HepG2 (cell line): Measurements from ENCODE around the gene HERC6. TPM values are rescaled to one million over a fixed set of nuclear protein-coding genes. Genes with fewer than 3 reads are reported as not detected.
A peak's percentile ranks its signal among the peaks of the same experiment; 100 is the strongest.

Experiments
- AGO1 ChIP-seq: fragments of 200-400 bp; formaldehyde crosslinking; IDR thresholded peaks from 2 replicates; pipeline ENCODE4 v1.6.1; 2017; ENCODE audit warnings: mild to moderate bottlenecking, low read depth, low read length, moderate library complexity; ENCODE audit not compliant: poor library complexity, severe bottlenecking
- CBFB ChIP-seq: sonication (generic); formaldehyde crosslinking; IDR thresholded peaks from 2 replicates; pipeline ENCODE4 v1.4.0; 2020; ENCODE audit warnings: missing genetic modification reagents
- FIP1L1 ChIP-seq: fragments of 200-400 bp; formaldehyde crosslinking; IDR thresholded peaks from 2 replicates; pipeline ENCODE4 v1.6.1; 2018; ENCODE audit warnings: low read depth, mild to moderate bottlenecking, low read length, moderate library complexity, borderline replicate concordance; ENCODE audit not compliant: insufficient read depth
- KDM1A ChIP-seq: IDR thresholded peaks from 2 replicates; pipeline ENCODE4 v1.6.1; 2016; ENCODE audit warnings: missing compliant biosample characterization
- KDM5A ChIP-seq: fragments of 200-600 bp; sonication (generic); IDR thresholded peaks from 2 replicates; pipeline ENCODE4 v1.7.0; 2018; ENCODE audit warnings: antibody characterized with exemption, mild to moderate bottlenecking, low read length, borderline replicate concordance
- NKX3-1 ChIP-seq: sonication (generic); formaldehyde crosslinking; IDR thresholded peaks from 2 replicates; pipeline ENCODE4 v1.5.0; 2020; ENCODE audit warnings: missing genetic modification reagents
- NR2F2 ChIP-seq: IDR thresholded peaks from 2 replicates; pipeline ENCODE4 v1.6.1; 2012; ENCODE audit warnings: low read depth, inconsistent platforms, borderline replicate concordance
- RARA ChIP-seq: IDR thresholded peaks from 2 replicates; pipeline ENCODE4 v1.6.1; 2016; ENCODE audit warnings: missing genetic modification reagents, missing compliant biosample characterization
- SIX4 ChIP-seq: sonication (generic); formaldehyde crosslinking; IDR thresholded peaks from 2 replicates; pipeline ENCODE4 v1.4.0; 2020; ENCODE audit warnings: missing genetic modification reagents
- SNRNP70 ChIP-seq: fragments of 200-400 bp; formaldehyde crosslinking; IDR thresholded peaks from 2 replicates; pipeline ENCODE4 v1.6.1; 2017; ENCODE audit warnings: mild to moderate bottlenecking, low read depth, low read length, moderate library complexity
- SP4 ChIP-seq: sonication (generic); formaldehyde crosslinking; IDR thresholded peaks from 2 replicates; pipeline ENCODE4 v1.8.1; 2023; ENCODE audit warnings: mild to moderate bottlenecking, missing genetic modification reagents
- ZFYVE20 ChIP-seq: sonication (generic); formaldehyde crosslinking; IDR thresholded peaks from 2 replicates; pipeline ENCODE4 v1.8.0; 2023; ENCODE audit warnings: low read depth, mild to moderate bottlenecking, moderate library complexity, missing genetic modification reagents, borderline replicate concordance
- ZNF180 ChIP-seq: sonication (generic); formaldehyde crosslinking; IDR thresholded peaks from 2 replicates; pipeline ENCODE4 v1.4.0; 2020; ENCODE audit warnings: low read depth, missing genetic modification reagents, borderline replicate concordance
- ZNF224 ChIP-seq: sonication (generic); formaldehyde crosslinking; IDR thresholded peaks from 2 replicates; pipeline ENCODE4 v1.5.0; 2020; ENCODE audit warnings: mild to moderate bottlenecking, missing genetic modification reagents
- ZNF761 ChIP-seq: sonication (generic); formaldehyde crosslinking; conservative IDR thresholded peaks from 2 replicates; pipeline ENCODE4 v1.4.0; 2020; ENCODE audit warnings: mild to moderate bottlenecking, missing genetic modification reagents
- ZNF839 ChIP-seq: sonication (generic); formaldehyde crosslinking; IDR thresholded peaks from 2 replicates; pipeline ENCODE4 v1.4.0; 2020; ENCODE audit warnings: missing genetic modification reagents, mild to moderate bottlenecking, borderline replicate concordance
- ZNF850 ChIP-seq: sonication (generic); formaldehyde crosslinking; conservative IDR thresholded peaks from 2 replicates; pipeline ENCODE4 v1.9.0; 2021; ENCODE audit warnings: mild to moderate bottlenecking, missing genetic modification reagents
- ZSCAN29 ChIP-seq: sonication (generic); formaldehyde crosslinking; conservative IDR thresholded peaks from 2 replicates; pipeline ENCODE4 v1.4.0; 2020; ENCODE audit warnings: mild to moderate bottlenecking, missing genetic modification reagents
- polyA plus RNA-seq, 8 experiments: library from polyadenylated mRNA; depleted of rRNA in 3 of 8; stranded (reverse) in 7 of 8; unstranded in 1 of 8; fragments of >200 nt; fragmentation: Illumina TruSeq in 4 of 8; extraction: Trizol in 4 of 8; gene quantifications; 2 replicates each; pipeline versions ENCODE4 v1.2.1 to v1.2.3, GENCODE V29; 2011 to 2016; ENCODE audit warnings: low read depth in 4 of 8, missing spikeins in 1 of 8, mixed read lengths in 1 of 8; ENCODE audit not compliant: insufficient read depth in 1 of 8
- total RNA-seq, 5 experiments: library from RNA; depleted of rRNA; stranded (reverse); fragments of >200 nt; fragmentation: Illumina TruSeq; extraction: Trizol; gene quantifications; 2 replicates each; pipeline ENCODE4 v1.2.3, GENCODE V29; 2016; ENCODE audit warnings: low read depth in 1 of 5
- TF ChIP-seq, protein P1 (sequence below): sonication (generic); formaldehyde crosslinking; IDR thresholded peaks from 2 replicates; pipeline ENCODE4 v1.5.1; 2020; ENCODE audit warnings: missing genetic modification reagents, mild to moderate bottlenecking, borderline replicate concordance
- TF ChIP-seq, protein P2 (sequence below): sonication (generic); formaldehyde crosslinking; IDR thresholded peaks from 2 replicates; pipeline ENCODE4 v1.4.0; 2020; ENCODE audit warnings: mild to moderate bottlenecking, missing genetic modification reagents
- TF ChIP-seq, protein P3 (sequence below): sonication (generic); formaldehyde crosslinking; IDR thresholded peaks from 2 replicates; pipeline ENCODE4 v1.5.0; 2020; ENCODE audit warnings: missing genetic modification reagents
- TF ChIP-seq, protein P4 (sequence below): sonication (generic); formaldehyde crosslinking; IDR thresholded peaks from 2 replicates; pipeline ENCODE4 v1.5.0; 2020; ENCODE audit warnings: missing genetic modification reagents
- TF ChIP-seq, protein P5 (sequence below): sonication (generic); formaldehyde crosslinking; IDR thresholded peaks from 2 replicates; pipeline ENCODE4 v1.5.0; 2020; ENCODE audit warnings: mild to moderate bottlenecking, missing genetic modification reagents

The HERC6 gene
- total and polyA plus RNA-seq, 2 of the 13 experiments (the other 11 are each of a cell fraction or from before 2014, with no cell fraction given): 0.50 to 2.0 TPM

DNA sequence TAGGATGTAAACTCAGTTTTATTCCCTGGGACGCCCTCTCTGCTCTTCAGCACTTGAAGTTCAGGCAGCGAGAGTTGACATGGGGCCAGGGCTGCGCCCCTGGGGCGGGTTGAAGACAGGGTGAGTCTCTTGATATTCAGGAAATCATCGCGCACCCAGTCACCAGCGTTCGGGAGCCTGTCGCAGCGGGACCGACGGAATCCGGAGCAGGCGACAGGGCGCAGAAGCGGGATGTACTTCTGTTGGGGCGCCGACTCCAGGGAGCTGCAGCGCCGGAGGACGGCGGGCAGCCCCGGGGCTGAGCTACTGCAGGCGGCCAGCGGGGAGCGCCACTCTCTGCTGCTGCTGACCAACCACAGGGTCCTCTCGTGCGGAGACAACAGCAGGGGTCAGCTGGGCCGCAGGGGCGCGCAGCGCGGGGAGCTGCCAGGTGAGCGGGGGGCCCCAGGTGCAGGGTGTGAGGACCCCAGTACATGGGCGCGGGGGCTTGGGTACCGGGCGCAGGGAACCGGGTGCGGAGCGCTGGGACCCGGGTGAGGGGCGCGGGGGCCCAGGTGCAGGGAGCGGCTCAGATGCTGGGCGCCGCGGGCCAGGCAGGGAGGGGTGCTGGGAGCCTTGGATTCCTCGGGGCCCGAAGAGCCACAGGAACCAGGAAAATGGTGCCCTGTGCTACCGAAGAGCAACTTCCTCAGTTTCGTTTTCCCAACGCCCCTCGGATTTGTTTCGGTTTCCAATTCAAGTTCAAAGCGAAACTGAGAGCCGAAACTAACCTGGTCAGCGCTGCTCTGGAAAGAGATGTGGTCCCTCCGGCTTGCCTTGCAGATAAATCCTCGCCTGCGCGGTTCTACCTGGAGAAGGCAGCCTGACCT lies at the start of gene HERC6 (continued):
- TF ChIP-seq ZNF850 (CRISPR knock-in tag) (no peak), SNRNP70 (no peak), ZNF839 (CRISPR knock-in tag) (peak; percentile 88; the same call in 1 of the 2 replicates), ZNF761 (no peak), ZNF180 (CRISPR knock-in tag) (no peak), KDM5A (no peak), ZNF224 (CRISPR knock-in tag) (peak; percentile 44; the same call in 1 of the 2 replicates), SIX4 (CRISPR knock-in tag) (no peak), SP4 (CRISPR knock-in tag) (no peak), NKX3-1 (CRISPR knock-in tag) (no peak), ZSCAN29 (CRISPR knock-in tag) (no peak), ZFYVE20 (CRISPR knock-in tag) (no peak), CBFB (CRISPR knock-in tag) (peak; percentile 74; the same call in 1 of the 2 replicates), FIP1L1 (no peak), KDM1A (CRISPR knock-in tag) (no peak), RARA (CRISPR knock-in tag) (no peak), NR2F2 (no peak), AGO1 (peak; percentile 27)
- TF ChIP-seq, protein P1, sequence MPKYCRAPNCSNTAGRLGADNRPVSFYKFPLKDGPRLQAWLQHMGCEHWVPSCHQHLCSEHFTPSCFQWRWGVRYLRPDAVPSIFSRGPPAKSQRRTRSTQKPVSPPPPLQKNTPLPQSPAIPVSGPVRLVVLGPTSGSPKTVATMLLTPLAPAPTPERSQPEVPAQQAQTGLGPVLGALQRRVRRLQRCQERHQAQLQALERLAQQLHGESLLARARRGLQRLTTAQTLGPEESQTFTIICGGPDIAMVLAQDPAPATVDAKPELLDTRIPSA: no peak
- TF ChIP-seq, protein P2, sequence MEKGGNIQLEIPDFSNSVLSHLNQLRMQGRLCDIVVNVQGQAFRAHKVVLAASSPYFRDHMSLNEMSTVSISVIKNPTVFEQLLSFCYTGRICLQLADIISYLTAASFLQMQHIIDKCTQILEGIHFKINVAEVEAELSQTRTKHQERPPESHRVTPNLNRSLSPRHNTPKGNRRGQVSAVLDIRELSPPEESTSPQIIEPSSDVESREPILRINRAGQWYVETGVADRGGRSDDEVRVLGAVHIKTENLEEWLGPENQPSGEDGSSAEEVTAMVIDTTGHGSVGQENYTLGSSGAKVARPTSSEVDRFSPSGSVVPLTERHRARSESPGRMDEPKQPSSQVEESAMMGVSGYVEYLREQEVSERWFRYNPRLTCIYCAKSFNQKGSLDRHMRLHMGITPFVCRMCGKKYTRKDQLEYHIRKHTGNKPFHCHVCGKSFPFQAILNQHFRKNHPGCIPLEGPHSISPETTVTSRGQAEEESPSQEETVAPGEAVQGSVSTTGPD (CRISPR knock-in tag): no peak
- TF ChIP-seq, protein P3, sequence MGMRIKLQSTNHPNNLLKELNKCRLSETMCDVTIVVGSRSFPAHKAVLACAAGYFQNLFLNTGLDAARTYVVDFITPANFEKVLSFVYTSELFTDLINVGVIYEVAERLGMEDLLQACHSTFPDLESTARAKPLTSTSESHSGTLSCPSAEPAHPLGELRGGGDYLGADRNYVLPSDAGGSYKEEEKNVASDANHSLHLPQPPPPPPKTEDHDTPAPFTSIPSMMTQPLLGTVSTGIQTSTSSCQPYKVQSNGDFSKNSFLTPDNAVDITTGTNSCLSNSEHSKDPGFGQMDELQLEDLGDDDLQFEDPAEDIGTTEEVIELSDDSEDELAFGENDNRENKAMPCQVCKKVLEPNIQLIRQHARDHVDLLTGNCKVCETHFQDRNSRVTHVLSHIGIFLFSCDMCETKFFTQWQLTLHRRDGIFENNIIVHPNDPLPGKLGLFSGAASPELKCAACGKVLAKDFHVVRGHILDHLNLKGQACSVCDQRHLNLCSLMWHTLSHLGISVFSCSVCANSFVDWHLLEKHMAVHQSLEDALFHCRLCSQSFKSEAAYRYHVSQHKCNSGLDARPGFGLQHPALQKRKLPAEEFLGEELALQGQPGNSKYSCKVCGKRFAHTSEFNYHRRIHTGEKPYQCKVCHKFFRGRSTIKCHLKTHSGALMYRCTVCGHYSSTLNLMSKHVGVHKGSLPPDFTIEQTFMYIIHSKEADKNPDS: no peak
- TF ChIP-seq, protein P4, sequence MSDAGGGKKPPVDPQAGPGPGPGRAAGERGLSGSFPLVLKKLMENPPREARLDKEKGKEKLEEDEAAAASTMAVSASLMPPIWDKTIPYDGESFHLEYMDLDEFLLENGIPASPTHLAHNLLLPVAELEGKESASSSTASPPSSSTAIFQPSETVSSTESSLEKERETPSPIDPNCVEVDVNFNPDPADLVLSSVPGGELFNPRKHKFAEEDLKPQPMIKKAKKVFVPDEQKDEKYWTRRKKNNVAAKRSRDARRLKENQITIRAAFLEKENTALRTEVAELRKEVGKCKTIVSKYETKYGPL (CRISPR knock-in tag): no peak
- TF ChIP-seq, protein P5, sequence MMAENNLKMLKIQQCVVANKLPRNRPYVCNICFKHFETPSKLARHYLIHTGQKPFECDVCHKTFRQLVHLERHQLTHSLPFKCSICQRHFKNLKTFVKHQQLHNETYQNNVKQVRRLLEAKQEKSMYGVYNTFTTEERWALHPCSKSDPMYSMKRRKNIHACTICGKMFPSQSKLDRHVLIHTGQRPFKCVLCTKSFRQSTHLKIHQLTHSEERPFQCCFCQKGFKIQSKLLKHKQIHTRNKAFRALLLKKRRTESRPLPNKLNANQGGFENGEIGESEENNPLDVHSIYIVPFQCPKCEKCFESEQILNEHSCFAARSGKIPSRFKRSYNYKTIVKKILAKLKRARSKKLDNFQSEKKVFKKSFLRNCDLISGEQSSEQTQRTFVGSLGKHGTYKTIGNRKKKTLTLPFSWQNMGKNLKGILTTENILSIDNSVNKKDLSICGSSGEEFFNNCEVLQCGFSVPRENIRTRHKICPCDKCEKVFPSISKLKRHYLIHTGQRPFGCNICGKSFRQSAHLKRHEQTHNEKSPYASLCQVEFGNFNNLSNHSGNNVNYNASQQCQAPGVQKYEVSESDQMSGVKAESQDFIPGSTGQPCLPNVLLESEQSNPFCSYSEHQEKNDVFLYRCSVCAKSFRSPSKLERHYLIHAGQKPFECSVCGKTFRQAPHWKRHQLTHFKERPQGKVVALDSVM (CRISPR knock-in tag): peak; percentile 39; the same call in 1 of the 2 replicates
